GM19468 (cell line): ENCODE measurements around the gene FHOD3.
"Not testable (repeated sequence)": the region's sequence is repeated elsewhere in the genome, so short reads cannot be mapped to it uniquely, and the experiment has no call there.

Experiments used
- ATAC-seq: cut with Tn5 transposase; IDR thresholded peaks from one replicate; pipeline ENCODE4 v1.9.1; 2021; ENCODE audit warnings: mild to moderate bottlenecking, moderate library complexity, moderate number of reproducible peaks; ENCODE audit not compliant: unreplicated experiment; ENCODE audit errors: extremely low read depth

Gene FHOD3

GRCh38 chr18:36782710-36783109, 485.2 kb downstream of the FHOD3 start:
- ATAC-seq, result no peak

- ATAC-seq, result no peak
Measured at GRCh38 chr18:36783792-36784191, 486.3 kb downstream of the FHOD3 start.

- no peak for ATAC-seq
Measured at GRCh38 chr18:36786686-36787085, 489.2 kb downstream of the FHOD3 start.

GRCh38 chr18:36792634-36793283, 495.2 kb downstream of the FHOD3 start:
- no peak for ATAC-seq

GRCh38 chr18:36798738-36799473, 501.4 kb downstream of the FHOD3 start:
- ATAC-seq, result no peak

GRCh38 chr18:36805105-36805504, 507.6 kb downstream of the FHOD3 start:
- no peak for ATAC-seq

GRCh38 chr18:36808681-36809080, 511.2 kb downstream of the FHOD3 start:
- ATAC-seq, result no peak

GRCh38 chr18:36809590-36810381, 512.3 kb downstream of the FHOD3 start:
- ATAC-seq, result peak; percentile 75

GRCh38 chr18:36811430-36811829, 513.9 kb downstream of the FHOD3 start:
- ATAC-seq, result no peak

GRCh38 chr18:36811955-36812354, 514.4 kb downstream of the FHOD3 start:
- ATAC-seq, result no peak

GRCh38 chr18:36812678-36813077, 515.2 kb downstream of the FHOD3 start:
- ATAC-seq, result no peak

GRCh38 chr18:36813101-36813775, 515.7 kb downstream of the FHOD3 start:
- no peak for ATAC-seq

- no peak for ATAC-seq
Measured at GRCh38 chr18:36813824-36814223, 516.3 kb downstream of the FHOD3 start.

- ATAC-seq, result no peak
Measured at GRCh38 chr18:36814994-36815393, 517.5 kb downstream of the FHOD3 start.

- ATAC-seq, result not testable (repeated sequence)
Measured at GRCh38 chr18:36816096-36816495, 518.6 kb downstream of the FHOD3 start.

- ATAC-seq, result no peak
Measured at GRCh38 chr18:36817039-36817438, 519.5 kb downstream of the FHOD3 start.

- no peak for ATAC-seq
Measured at GRCh38 chr18:36818652-36819051, 521.1 kb downstream of the FHOD3 start.

- no peak for ATAC-seq
Measured at GRCh38 chr18:36819621-36820020, 522.1 kb downstream of the FHOD3 start.

GRCh38 chr18:36821681-36822080, 524.2 kb downstream of the FHOD3 start:
- ATAC-seq, result no peak

GRCh38 chr18:36825526-36825925, 528.0 kb downstream of the FHOD3 start:
- no peak for ATAC-seq
